Progenitor cell of endocrine pancreas (in vitro differentiated cells): Measurements from ENCODE around the gene FLT3LG. TPM values are rescaled to one million over a fixed set of nuclear protein-coding genes. Genes with fewer than 3 reads are reported as not detected.
"Not testable (repeated sequence)": the region's sequence is repeated elsewhere in the genome, so short reads cannot be mapped to it uniquely, and the experiment has no call there.

Experiments used
- DNase-seq: peaks from one replicate; pipeline ENCODE4 v3.0.0; 2021; ENCODE audit warnings: low spot score; ENCODE audit not compliant: unreplicated experiment
- H3K27ac Mint-ChIP-seq: 2 replicates; pipeline ENCODE4 v1.8.0; 2021; ENCODE audit warnings: mild to moderate bottlenecking, moderate library complexity, mixed read lengths
- H3K27me3 Mint-ChIP-seq: 2 replicates; pipeline ENCODE4 v1.8.0; 2021; ENCODE audit warnings: mixed read lengths
- H3K36me3 Mint-ChIP-seq: 2 replicates; pipeline ENCODE4 v1.8.0; 2022; ENCODE audit warnings: mixed read lengths; ENCODE audit not compliant: insufficient read depth
- H3K4me1 Mint-ChIP-seq: 2 replicates; pipeline ENCODE4 v1.8.0; 2021; ENCODE audit warnings: low read depth, mixed read lengths
- H3K4me3 Mint-ChIP-seq: 2 replicates; pipeline ENCODE4 v1.8.0; 2021; ENCODE audit warnings: low read depth, mild to moderate bottlenecking, moderate library complexity, mixed read lengths
- H3K9me3 Mint-ChIP-seq: 2 replicates; pipeline ENCODE4 v1.8.0; 2021; ENCODE audit warnings: low read depth, mixed read lengths
- total RNA-seq: library from RNA; stranded (reverse); gene quantifications from 2 replicates; pipeline ENCODE4 v1.2.1, GENCODE V29; 2021
- TF ChIP-seq, protein P1 (sequence below): fragments of 200-600 bp; sonication (generic); IDR thresholded peaks from one replicate; pipeline ENCODE4 v1.5.0; 2021; ENCODE audit warnings: antibody characterized with exemption, mild to moderate bottlenecking; ENCODE audit not compliant: unreplicated experiment

Gene FLT3LG
- total RNA-seq, 1 donor from 2014 or later: 0.96 TPM

DNA sequence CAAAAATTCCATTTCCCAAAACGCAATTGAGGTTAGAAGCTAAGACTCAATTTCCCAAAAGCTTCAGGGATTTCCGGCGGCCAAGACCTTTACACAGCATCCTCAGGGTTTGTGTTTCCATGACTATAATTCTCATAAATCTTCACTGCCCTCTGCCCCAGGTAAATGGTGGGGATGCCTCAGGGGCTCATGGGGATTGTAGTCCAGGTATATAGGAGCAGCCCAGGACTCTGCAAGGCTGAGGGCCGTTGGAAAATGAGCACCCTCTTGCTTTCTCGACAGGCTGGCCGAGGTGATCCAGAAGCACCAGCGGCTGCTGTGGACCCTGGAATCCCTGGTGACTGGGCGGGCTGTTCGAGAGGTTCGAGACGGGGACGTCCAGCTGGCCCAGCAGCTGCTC lies 14.6 kb upstream of the FLT3LG start:
- Mint-ChIP-seq H3K9me3 (no peaks in the 10 kb centered on the region), H3K4me1 (no peaks in the 10 kb centered on the region), H3K27ac (no peak overlapping the region), H3K36me3 (peaks cover 4% of the 10 kb centered on the region), H3K27me3 (no peaks in the 10 kb centered on the region), H3K4me3 (no peak overlapping the region)
- TF ChIP-seq, protein P1, sequence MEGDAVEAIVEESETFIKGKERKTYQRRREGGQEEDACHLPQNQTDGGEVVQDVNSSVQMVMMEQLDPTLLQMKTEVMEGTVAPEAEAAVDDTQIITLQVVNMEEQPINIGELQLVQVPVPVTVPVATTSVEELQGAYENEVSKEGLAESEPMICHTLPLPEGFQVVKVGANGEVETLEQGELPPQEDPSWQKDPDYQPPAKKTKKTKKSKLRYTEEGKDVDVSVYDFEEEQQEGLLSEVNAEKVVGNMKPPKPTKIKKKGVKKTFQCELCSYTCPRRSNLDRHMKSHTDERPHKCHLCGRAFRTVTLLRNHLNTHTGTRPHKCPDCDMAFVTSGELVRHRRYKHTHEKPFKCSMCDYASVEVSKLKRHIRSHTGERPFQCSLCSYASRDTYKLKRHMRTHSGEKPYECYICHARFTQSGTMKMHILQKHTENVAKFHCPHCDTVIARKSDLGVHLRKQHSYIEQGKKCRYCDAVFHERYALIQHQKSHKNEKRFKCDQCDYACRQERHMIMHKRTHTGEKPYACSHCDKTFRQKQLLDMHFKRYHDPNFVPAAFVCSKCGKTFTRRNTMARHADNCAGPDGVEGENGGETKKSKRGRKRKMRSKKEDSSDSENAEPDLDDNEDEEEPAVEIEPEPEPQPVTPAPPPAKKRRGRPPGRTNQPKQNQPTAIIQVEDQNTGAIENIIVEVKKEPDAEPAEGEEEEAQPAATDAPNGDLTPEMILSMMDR: no peak
- no peak for DNase-seq

DNA sequence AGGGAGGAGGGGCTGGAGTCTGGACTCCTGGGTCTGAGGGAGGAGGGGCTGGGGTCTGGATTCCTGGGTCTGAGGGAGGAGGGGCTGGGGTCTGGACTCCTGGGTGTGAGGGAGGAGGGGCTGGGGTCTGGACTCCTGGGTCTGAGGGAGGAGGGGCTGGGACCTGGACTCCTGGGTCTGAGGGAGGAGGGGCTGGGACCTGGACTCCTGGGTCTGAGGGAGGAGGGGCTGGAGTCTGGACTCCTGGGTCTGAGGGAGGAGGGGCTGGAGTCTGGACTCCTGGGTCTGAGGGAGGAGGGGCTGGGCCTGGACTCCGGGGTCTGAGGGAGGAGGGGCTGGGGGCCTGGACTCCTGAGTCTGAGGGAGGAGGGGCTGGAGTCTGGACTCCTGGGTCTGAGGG lies 12.9 kb upstream of the FLT3LG start:
- not testable (repeated sequence) for H3K4me3 Mint-ChIP-seq, H3K9me3 Mint-ChIP-seq, DNase-seq, H3K27ac Mint-ChIP-seq, H3K4me1 Mint-ChIP-seq, H3K36me3 Mint-ChIP-seq, H3K27me3 Mint-ChIP-seq

DNA sequence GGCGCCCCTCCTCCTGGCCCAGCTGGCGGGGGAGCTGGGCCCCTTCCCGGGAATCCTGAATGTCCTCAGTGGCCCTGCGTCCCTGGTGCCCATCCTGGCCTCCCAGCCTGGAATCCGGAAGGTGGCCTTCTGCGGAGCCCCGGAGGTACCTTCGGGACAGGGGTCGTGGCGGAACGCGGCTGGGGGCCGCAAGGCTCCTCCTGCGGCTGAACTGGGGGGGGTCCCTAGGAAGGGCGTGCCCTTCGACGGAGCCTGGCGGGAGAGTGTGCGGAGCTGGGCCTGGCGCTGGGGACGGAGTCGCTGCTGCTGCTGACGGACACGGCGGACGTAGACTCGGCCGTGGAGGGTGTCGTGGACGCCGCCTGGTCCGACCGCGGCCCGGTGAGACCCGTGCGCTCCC lies 12.4 kb upstream of the FLT3LG start:
- DNase-seq: no peak
- no peaks in the 10 kb centered on the region for H3K9me3 Mint-ChIP-seq

DNA sequence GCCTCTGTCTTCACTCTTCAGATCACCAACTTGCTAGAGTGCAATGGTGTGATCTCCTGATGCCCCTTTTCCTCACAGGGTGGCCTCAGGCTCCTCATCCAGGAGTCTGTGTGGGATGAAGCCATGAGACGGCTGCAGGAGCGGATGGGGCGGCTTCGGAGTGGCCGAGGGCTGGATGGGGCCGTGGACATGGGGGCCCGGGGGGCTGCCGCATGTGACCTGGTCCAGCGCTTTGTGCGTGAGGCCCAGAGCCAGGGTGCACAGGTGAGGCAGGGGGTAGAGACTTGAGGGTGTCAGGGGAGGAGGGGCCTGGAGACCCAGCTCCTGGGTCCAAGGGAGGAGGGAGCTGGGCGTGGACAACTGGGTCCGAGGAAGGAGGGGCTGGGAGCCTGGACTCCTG lies 11.5 kb upstream of the FLT3LG start:
- DNase-seq: no peak
- no peak overlapping the region for H3K27ac Mint-ChIP-seq
- no peaks in the 10 kb centered on the region for H3K27me3 Mint-ChIP-seq
- H3K36me3 Mint-ChIP-seq: peaks cover 2% of the 10 kb centered on the region
- TF ChIP-seq, protein P1: no peak
- no peak overlapping the region for H3K4me3 Mint-ChIP-seq
- no peaks in the 10 kb centered on the region for H3K9me3 Mint-ChIP-seq
- no peaks in the 10 kb centered on the region for H3K4me1 Mint-ChIP-seq

More for the DNA sequence above, 12.4 kb upstream of the FLT3LG start:
- TF ChIP-seq, protein P1: no peak
- H3K27ac Mint-ChIP-seq: no peak overlapping the region
- H3K4me3 Mint-ChIP-seq: no peak overlapping the region
- no peaks in the 10 kb centered on the region for H3K4me1 Mint-ChIP-seq
- no peaks in the 10 kb centered on the region for H3K27me3 Mint-ChIP-seq
- peaks cover 4% of the 10 kb centered on the region for H3K36me3 Mint-ChIP-seq

DNA sequence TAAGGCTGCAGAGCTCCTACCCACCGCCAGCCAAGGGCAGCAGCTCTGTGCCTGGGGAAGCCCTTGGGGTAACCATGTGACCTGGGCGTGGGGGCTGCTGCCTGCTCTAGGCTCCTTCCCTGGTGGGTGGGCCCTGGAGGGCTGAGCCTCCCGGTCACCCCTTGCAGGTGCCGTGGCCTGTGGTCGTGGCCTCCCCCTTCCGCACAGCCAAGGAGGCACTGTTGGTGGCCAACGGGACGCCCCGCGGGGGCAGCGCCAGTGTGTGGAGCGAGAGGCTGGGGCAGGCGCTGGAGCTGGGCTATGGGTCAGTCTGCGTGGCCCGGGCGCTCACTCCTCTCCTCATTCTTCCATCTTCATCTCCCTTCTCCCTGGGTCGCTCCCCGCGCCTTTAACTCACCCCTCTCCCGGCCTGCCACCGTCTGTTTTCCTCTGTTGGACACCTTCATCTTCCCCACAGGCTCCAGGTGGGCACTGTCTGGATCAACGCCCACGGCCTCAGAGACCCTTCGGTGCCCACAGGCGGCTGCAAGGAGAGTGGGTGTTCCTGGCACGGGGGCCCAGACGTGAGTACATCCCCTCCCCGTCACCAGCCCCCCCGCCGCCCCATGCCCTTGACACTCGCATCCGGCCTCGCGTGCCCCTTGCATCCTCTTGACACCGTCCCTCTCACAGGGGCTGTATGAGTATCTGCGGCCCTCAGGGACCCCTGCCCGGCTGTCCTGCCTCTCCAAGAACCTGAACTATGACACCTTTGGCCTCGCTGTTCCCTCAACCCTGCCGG lies 9.9 kb upstream of the FLT3LG start:
- DNase-seq: no peak
- Mint-ChIP-seq H3K4me1 (no peaks in the 10 kb centered on the region), H3K9me3 (no peaks in the 10 kb centered on the region), H3K4me3 (no peak overlapping the region), H3K27ac (no peak overlapping the region), H3K36me3 (peaks cover 6% of the 10 kb centered on the region), H3K27me3 (no peaks in the 10 kb centered on the region)
- TF ChIP-seq, protein P1: no peak

DNA sequence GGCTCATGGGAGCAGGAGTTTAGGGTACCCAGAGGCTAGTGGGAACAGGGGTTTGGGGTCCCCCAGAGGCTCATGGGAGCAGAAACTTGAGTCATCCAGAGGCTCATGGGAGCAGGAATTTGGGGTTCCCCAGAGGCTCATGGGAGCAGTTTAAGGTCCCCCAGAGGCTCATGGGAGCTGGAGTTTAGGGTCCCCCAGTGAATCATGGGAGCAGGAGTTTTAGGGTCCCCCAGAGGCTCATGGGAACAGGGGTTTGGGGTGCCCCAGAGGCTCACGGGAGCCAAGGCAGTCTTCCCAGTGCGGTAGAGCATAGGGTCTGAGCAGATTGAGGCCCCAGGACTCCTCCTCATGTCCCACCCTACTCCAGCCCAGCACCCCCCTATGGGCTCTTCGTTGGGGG lies 8.6 kb upstream of the FLT3LG start:
- Mint-ChIP-seq H3K36me3 (peaks cover 6% of the 10 kb centered on the region), H3K27me3 (no peaks in the 10 kb centered on the region), H3K9me3 (no peaks in the 10 kb centered on the region), H3K4me3 (no peak overlapping the region), H3K4me1 (no peaks in the 10 kb centered on the region), H3K27ac (no peak overlapping the region)
- no peak for DNase-seq
- TF ChIP-seq, protein P1: no peak
